Measurements from ENCODE around the gene MVB12B. TPM values are rescaled to one million over a fixed set of nuclear protein-coding genes. Genes with fewer than 3 reads are reported as not detected.
"Not testable (repeated sequence)": the region's sequence is repeated elsewhere in the genome, so short reads cannot be mapped to it uniquely, and the experiment has no call there.

MVB12B gene
- total RNA-seq, 1 experiment from 2014 or later = 9.4 TPM

- Histone ChIP-seq H3K4me1 (ENCODE audit: control insufficient read depth, insufficient read depth, low read length) (no peaks in the 10 kb centered on the region), H3K27ac (ENCODE audit: low read length) (no peak overlapping the region), H3K27me3 (ENCODE audit: control insufficient read depth, insufficient read depth, low read length) (peaks cover 1% of the 10 kb centered on the region), H3K9me3 (ENCODE audit: control insufficient read depth, insufficient read depth, low read depth, low read length) (no peaks in the 10 kb centered on the region), H3K4me3 (ENCODE audit: low read depth in 2 of 2, low read length in 2 of 2) (no peak overlapping the region), H3K36me3 (ENCODE audit: control insufficient read depth, insufficient read depth, low read length) (no peaks in the 10 kb centered on the region)
- intact Hi-C loops (cut with micrococcal nuclease; ENCODE audit: unreplicated experiment) = no loop called here
- in situ Hi-C loops (cut with HindIII; ENCODE audit: low pct_unique_long_range_greater_than_20kb, low sequenced_read_pairs) = no loop called here
- ATAC-seq (no peak), DNase-seq (ENCODE audit: low read depth, low spot score) (no peak)
- ChIA-PET POLR2A (no interaction called here), CTCF (no interaction called here)
- TF ChIP-seq TCF7L2 (IDR thresholded peaks at IDR 0.05; ENCODE audit: low read depth, low read length) (no peak), POLR2AphosphoS5 (IDR thresholded peaks at IDR 0.05; ENCODE audit: low read depth, low read length) (no peak), REST (IDR thresholded peaks at IDR 0.05; ENCODE audit: insufficient read depth in 1 of 2, low read depth in 2 of 2, low read length in 1 of 2) (no peak), CTCF (IDR thresholded peaks at IDR 0.05) (no peak), SIN3A (IDR thresholded peaks at IDR 0.05; ENCODE audit: borderline replicate concordance, insufficient read depth, low read depth, low read length) (no peak)
- no TSS peak for BruUV-seq (replicated peaks)
These were observed 227.7 kb downstream of the MVB12B start for GRCh38 chr9:126554292-126554691.

GRCh38 chr9:126555421-126555820 lies 228.8 kb downstream of the MVB12B start:
- H3K4me3 ChIP-seq (ENCODE audit: low read depth in 2 of 2, low read length in 2 of 2); BruUV-seq (replicated peaks); intact Hi-C loops (cut with micrococcal nuclease; ENCODE audit: unreplicated experiment); H3K36me3 ChIP-seq (ENCODE audit: control insufficient read depth, insufficient read depth, low read length); DNase-seq (ENCODE audit: low read depth, low spot score); in situ Hi-C loops (cut with HindIII; ENCODE audit: low pct_unique_long_range_greater_than_20kb, low sequenced_read_pairs); H3K9me3 ChIP-seq (ENCODE audit: control insufficient read depth, insufficient read depth, low read depth, low read length); H3K4me1 ChIP-seq (ENCODE audit: control insufficient read depth, insufficient read depth, low read length); H3K27ac ChIP-seq (ENCODE audit: low read length); ATAC-seq: not testable (repeated sequence)
- POLR2A ChIA-PET = interaction anchor here (0.7 kb wide), 1 partner anchor 92 kb away, joined by 12 read pairs; no protein-coding TSS in a partner anchor
- H3K27me3 ChIP-seq (ENCODE audit: control insufficient read depth, insufficient read depth, low read length) = peaks cover 11% of the 10 kb centered on the region
- CTCF ChIA-PET = interaction anchor here (0.6 to 1.0 kb wide), 5 partner anchors 8 to 127 kb away, joined by 3 to 7 read pairs (median 5); no protein-coding TSS in a partner anchor
